GM08714 (cell line): ENCODE data around the gene NR4A2.
A peak's percentile ranks its signal among the peaks of the same experiment; 100 is the strongest.

ENCODE experiments used
- H3K4me3 ChIP-seq: fragments of 200-500 bp; sonication (Bioruptor generic); 2 replicates; pipeline ENCODE4 v1.5.1; 2014; ENCODE audit warnings: mild to moderate bottlenecking, low read length, inconsistent platforms
- ZNF274 ChIP-seq: IDR thresholded peaks from 2 replicates; pipeline ENCODE4 v1.6.1; 2012; ENCODE audit warnings: mild to moderate bottlenecking, low read depth, low read length

Gene NR4A2

GRCh38 chr2:156332534-156333273 is at the start of gene NR4A2:
NR4A2 (minus strand) TSS chr2:156332721; CDS start chr2:156330186, 2,535 bp downstream.
- no peak for TF ChIP-seq ZNF274
- H3K4me3 ChIP-seq, result peak within 1 kb of the TSS; percentile 89

- TF ChIP-seq ZNF274, result no peak
- no peak overlapping the region for H3K4me3 ChIP-seq
Measured at GRCh38 chr2:156380117-156380645, 47.7 kb upstream of the NR4A2 start.

- TF ChIP-seq ZNF274, result no peak
- no peak overlapping the region for H3K4me3 ChIP-seq
Measured at GRCh38 chr2:156379714-156380113, 47.2 kb upstream of the NR4A2 start.

GRCh38 chr2:156379071-156379470 is 46.5 kb upstream of the NR4A2 start:
- no peak overlapping the region for H3K4me3 ChIP-seq
- TF ChIP-seq ZNF274, result no peak

GRCh38 chr2:156366753-156367152 is 34.2 kb upstream of the NR4A2 start:
- H3K4me3 ChIP-seq, result no peak overlapping the region
- no peak for TF ChIP-seq ZNF274

GRCh38 chr2:156363141-156363540 is 30.6 kb upstream of the NR4A2 start:
- no peak for TF ChIP-seq ZNF274
- no peak overlapping the region for H3K4me3 ChIP-seq

GRCh38 chr2:156356014-156356754 is 23.7 kb upstream of the NR4A2 start:
- no peak overlapping the region for H3K4me3 ChIP-seq
- no peak for TF ChIP-seq ZNF274

GRCh38 chr2:156352911-156353310 is 20.4 kb upstream of the NR4A2 start:
- TF ChIP-seq ZNF274, result no peak
- no peak overlapping the region for H3K4me3 ChIP-seq

- H3K4me3 ChIP-seq, result no peak overlapping the region
- TF ChIP-seq ZNF274, result no peak
Measured at GRCh38 chr2:156350374-156351142, 18.0 kb upstream of the NR4A2 start.

GRCh38 chr2:156349605-156350004 is 17.1 kb upstream of the NR4A2 start:
- TF ChIP-seq ZNF274, result no peak
- H3K4me3 ChIP-seq, result no peak overlapping the region

- no peak for TF ChIP-seq ZNF274
- H3K4me3 ChIP-seq, result no peak overlapping the region
Measured at GRCh38 chr2:156349161-156349560, 16.6 kb upstream of the NR4A2 start.

GRCh38 chr2:156347431-156347830 is 14.9 kb upstream of the NR4A2 start:
- H3K4me3 ChIP-seq, result no peak overlapping the region
- no peak for TF ChIP-seq ZNF274

GRCh38 chr2:156346731-156347130 is 14.2 kb upstream of the NR4A2 start:
- H3K4me3 ChIP-seq, result no peak overlapping the region
- TF ChIP-seq ZNF274, result no peak

GRCh38 chr2:156345582-156345981 is 13.1 kb upstream of the NR4A2 start:
- TF ChIP-seq ZNF274, result no peak
- H3K4me3 ChIP-seq, result no peak overlapping the region

GRCh38 chr2:156343940-156344301 is 11.4 kb upstream of the NR4A2 start:
- no peak for TF ChIP-seq ZNF274
- no peak overlapping the region for H3K4me3 ChIP-seq
